Epithelial cell of prostate (primary cell): ENCODE results near the gene S100A10.
A peak's percentile ranks its signal among the peaks of the same experiment; 100 is the strongest.

Experiments used
- DNase-seq: peaks from one replicate; pipeline ENCODE4 v3.0.0-alpha.2; 2011; ENCODE audit warnings: low read depth, low spot score
- H3K27ac ChIP-seq: fragments of 450-650 bp; 2 replicates; pipeline ENCODE4 v1.5.1; 2017; ENCODE audit warnings: mild to moderate bottlenecking

Gene S100A10

DNA sequence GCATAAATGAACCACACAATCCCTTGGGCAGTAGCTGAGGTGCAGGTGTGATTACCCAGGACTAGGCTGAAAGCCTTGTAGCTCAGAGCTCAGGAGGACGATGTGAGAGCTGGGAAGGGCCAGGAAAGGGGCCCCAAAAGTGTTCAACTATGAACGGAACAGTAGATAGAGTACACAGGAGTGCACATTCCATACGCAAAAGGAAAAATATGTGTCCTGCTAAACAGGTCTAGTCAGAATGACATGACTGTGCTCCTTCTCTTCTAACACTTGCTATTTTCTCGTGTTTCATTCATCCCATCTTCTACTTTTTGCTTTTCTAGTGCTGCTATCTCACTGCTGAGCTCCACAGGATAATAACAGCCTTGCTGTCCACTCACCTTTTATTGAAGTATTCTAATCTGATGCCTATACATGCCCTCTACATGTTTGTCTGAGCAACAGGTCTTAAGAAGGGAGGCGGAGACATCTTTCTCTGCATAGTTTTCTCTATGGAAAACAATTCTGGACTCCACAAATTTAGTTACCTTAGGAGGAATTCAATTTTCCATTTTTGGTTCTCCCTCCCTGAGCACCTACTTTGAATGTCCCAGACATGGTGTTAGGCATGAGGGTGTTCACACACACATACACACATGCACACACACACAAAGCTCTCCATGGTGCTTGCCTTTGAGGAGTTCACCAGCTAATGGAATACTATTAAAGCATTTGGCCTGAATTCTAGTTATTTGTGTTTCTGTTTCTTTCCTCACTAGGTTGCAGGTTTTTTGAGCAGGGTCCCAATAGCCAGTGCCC lies 3.4 kb downstream of the S100A10 start:
- peak overlapping the region; percentile 100 for H3K27ac ChIP-seq
- no peak for DNase-seq

DNA sequence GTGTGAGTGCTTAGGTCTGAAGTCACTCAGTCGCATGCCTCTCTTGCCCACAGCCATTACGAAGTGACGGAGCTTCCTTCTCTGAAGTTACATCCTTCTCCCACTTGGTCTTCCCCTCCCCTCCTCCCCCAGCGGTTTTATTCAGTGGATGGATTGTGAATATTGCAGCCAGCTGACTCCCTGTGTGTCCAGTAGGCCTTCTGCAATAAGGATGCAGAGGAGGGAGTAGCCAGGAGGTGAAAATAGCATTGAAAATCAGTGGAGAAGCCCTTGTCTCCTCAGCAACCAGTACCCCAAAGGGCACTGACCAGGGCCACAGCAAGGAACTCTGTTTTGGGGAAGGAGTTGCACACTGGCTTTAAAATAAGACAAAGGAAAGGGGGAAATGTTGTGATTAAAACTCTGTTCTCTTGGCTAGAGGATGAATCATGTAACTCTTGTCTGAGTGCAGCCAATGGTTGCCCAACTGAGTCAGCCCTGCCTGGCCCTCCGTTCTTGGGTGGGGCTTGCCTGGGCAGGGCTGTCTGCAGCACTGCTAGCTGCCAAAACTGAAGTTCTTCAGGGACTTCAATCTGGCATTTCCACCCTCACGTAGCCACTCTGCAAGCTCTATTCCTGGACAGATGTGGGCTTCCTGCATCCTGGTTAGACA lies 4.3 kb downstream of the S100A10 start:
- DNase-seq: peak; percentile 81
- H3K27ac ChIP-seq: peak overlapping the region; percentile 100

DNA sequence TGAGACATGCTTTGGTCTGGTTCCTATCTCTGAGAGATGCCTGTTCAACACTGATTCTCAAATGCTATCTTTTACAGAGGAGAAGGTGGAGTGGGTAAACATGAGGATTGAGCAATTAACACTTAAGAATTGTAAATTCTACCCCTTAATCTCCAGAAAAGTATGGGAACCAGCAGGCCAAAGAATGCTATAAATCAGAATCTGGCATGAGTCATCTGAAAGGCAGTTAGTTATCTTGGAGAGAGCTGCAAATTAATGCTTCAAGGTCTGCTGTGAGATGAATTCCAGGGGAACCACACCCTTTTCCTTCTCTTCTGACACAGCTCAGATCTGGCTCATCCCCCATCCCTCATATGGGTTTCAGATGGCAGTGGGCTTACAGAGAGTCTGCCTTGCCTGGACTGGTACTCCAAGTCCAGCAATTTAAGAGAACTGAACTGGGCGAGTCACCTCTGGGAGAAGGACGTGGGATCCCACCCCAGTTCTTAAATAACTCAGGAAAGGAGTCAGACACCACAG lies 5.2 kb downstream of the S100A10 start:
- DNase-seq: no peak
- peak overlapping the region; percentile 100 for H3K27ac ChIP-seq

DNA sequence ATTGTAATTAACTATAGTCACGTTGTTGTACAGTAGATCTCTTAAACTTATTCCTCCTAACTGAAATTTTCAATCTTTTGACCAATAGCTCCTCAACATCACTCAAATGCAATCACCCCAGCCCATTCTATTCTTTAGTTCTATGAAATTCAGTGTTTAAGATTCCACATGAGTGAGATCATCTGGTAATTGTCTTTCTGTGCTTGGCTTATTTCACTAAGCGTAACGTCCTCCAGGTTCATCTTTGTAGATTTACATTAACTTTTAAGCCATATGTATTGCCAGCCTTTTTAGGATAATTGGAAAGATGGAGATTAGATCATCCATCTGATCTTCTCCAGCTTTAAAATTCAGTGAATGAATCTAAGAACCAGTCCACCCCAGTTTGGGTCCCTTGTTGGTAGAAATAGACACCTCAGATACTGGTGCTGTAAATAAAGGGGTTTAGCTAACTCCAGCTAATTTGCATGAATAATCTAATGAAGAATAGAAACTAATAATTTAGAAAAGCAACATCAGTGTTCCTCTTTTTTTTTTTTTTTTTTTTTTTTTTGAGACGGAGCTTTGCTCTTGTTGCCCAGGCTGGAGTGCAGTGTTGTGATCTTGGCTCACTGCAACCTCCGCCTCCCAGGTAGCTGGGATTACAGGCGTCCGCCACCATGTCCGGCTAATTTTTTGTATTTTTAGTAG lies 7.0 kb downstream of the S100A10 start:
- H3K27ac ChIP-seq: peak overlapping the region; percentile 100
- DNase-seq: no peak

DNA sequence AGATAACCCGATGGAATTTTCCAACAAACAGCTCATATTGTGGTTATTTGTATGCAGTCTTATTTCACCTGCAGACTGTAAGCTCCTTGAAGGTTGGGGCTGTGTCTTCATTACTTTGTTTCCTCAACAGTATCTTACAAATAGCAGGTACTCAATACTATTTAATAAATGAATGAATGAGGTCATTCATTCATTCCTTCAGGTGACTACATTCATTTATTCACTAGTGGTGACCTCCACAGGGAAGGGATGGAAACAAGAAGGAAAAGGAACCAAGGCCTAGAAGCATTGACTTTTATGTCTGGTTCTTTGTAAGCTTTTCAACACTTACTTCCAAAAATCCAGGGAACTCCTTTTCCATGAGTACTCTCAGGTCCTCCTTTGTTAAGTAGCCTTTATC lies 7.9 kb downstream of the S100A10 start:
- DNase-seq: no peak
- H3K27ac ChIP-seq: peak overlapping the region; percentile 100

DNA sequence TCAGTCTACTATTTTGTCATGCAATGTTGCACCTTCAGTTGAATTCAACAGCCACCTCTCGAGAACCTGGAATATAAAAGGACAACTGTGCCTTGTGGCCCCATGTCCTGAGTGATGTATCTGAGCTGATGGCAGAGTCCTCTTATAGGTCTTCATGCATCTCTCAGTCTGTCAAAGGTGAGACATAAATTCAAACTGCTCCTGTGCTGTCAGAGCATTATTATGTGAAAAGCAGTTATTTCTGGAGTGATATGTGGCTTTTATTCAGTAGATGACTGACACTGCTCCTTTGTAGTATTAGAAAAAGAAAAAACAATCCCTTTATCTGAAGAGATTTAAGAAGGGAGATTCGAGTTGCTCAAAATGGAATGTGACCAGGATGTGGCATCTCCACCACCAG lies 8.4 kb downstream of the S100A10 start:
- no peak for DNase-seq
- peak overlapping the region; percentile 100 for H3K27ac ChIP-seq

DNA sequence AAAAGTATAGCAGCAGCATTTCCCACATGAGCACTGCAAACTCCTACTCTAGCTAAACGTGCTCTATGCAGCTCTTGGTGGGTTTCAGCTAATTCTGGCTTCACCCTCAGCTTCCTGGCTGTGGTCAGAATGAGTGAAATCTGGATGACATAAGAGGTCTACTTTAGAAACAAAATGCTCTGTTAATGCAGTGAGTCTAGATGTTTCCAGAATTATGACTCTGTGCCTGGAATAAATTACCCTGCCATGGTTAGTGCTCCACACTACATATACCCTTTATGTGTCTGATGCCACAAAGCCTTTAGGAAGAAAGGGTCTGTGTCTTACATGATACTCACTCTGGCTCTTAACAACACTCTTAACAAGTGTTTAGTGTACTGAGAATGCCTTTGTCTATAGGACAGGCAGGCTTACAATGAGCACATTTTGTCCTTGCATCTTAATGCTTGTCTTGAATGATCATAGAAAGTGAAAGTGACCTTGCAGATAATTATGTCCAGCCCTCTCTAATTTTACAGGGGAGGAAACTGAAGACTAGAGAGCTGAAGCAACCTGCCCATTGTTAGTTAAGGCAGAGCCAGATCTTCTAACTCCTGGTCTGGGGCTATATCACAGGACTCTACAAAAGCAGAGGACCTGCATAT lies 9.2 kb downstream of the S100A10 start:
- H3K27ac ChIP-seq: peak overlapping the region; percentile 100
- DNase-seq: no peak

DNA sequence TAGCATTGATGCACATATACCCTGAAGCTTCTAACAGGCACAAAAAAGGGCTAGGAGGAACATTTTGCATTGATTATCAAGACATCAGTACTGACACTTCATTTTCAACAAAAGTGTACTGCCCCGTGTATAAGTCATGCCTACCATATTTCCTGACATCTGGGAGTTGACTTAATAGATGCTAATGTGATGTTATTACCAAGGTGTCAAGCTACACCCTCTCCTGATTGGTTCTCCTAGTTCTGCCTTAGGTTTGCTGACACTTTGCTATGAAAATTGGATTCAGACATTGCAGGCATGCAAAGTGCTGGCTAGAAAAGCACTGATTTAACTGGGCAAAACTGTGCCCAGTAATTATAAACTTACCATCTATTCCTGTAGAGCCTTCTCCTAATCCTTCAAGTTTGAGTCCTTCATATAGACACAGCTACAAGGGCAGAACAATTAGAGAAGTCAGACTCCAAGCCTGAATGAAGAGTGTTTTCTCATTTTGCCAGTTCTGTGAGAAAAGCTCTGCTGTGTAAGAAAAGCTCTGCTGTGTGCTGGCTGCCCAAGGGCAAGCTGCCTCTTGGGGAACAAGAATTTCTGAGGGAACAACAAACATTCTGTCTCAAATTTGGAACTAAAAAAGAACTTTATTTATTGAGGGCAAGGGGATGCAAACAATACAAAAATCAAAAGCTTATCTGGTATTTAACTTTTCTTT lies 11.2 kb downstream of the S100A10 start:
- no peak for DNase-seq
- H3K27ac ChIP-seq: peak overlapping the region; percentile 100

DNA sequence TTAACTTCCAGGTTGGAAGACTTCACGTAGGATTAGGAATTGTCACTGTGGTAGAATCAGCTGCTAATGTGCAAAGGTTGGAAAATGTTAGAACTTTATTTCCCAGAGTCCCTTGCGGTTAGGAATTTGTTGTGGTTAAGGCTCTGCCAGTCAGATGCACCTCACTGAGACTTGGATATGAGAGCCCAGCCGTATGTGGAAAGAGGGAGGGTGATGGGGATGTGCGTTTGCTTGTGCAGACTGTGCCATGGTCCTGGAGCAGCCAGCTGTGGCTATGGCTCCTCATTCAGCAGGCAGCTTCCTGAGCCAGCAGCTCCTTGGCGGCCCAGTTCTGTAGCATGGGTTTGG lies 12.5 kb downstream of the S100A10 start:
- peak overlapping the region; percentile 100 for H3K27ac ChIP-seq
- DNase-seq: no peak

DNA sequence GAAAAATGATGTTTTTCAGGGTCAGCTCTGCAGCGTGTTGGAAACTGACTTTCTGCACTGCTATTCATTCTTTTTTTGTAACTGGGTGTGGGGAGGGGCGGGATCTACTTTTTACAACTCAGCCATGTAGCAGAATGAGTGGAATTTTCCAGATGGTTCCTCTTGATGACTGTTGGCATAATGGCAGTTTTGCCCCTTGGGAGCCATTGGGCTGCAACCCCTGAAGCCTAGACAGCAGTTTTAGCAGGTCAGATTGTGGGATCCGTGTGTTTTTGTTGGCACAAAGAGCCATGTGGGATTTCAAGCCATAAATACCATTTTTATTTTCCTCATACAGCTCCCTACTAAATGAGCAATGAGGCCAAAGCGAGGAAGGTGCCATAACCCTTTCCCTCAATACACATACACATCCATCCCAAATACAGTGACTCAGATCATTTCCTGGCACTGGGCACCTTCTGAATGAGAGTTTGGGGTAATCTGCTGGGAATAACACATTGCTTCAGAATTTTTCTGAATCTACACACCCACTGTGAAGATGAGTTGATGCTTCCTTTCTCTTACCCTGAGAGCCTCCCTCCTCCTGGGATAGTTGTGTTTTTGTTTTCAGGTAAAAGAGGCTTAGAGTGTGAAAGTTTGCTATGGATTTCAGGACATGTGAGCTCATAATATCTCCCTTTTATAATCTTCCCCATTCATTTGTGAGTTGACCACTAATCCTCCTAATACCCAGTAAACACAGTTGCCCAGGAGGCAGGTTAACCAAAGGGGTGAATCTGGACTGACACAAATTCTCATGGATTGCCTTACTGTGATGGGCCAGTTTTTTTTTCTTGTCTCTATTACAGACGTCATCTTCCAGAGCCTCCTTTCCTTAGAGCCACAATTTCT lies 13.1 kb downstream of the S100A10 start:
- peak overlapping the region; percentile 100 for H3K27ac ChIP-seq
- DNase-seq: no peak

DNA sequence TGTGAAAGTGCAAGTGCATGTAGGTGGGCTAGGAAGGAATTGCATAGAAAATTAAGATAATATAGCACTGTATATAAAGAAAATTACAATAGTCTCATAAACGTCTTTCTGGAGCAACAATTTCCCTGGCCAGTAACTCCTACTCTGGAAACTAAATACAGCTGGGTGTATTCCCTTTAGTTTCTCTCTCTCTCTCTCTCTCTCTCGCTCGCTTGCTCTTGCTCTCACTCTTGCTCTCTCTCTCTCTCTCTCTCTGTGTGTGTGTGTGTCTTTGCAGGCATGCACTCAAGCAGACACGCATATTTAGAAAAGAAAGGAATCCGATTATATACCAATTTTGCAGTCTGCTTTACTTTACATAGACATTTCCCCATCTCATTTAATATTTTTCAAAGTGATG lies 14.7 kb downstream of the S100A10 start:
- no peak for DNase-seq
- H3K27ac ChIP-seq: no peak overlapping the region

DNA sequence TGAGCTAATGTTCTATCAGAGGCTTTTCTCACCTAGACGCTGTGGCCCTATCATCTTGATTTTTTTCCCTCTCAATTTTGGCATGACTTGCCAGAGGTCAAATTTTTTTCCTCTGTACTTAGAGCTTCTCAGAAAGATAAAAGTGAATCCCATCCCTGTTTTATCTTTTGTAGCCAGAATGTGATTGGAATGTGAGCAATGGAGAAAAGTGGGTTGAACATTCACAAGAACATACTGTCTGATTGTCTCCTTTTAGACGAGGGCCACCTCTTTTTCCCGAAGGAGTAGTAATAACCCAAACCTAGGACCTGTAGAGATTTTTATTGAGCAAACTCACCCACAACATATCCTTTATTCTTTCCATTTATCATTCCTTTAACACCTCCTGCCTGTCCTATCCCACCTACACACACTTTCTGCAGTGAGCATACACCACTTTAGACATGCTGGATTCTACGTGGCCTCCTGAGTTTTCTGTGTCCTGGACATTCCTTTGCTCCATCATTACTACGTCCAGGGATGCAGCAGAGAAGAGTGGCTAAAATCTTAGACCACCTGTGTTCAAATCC lies 15.9 kb downstream of the S100A10 start:
- no peak for DNase-seq
- H3K27ac ChIP-seq: peak overlapping the region; percentile 26

DNA sequence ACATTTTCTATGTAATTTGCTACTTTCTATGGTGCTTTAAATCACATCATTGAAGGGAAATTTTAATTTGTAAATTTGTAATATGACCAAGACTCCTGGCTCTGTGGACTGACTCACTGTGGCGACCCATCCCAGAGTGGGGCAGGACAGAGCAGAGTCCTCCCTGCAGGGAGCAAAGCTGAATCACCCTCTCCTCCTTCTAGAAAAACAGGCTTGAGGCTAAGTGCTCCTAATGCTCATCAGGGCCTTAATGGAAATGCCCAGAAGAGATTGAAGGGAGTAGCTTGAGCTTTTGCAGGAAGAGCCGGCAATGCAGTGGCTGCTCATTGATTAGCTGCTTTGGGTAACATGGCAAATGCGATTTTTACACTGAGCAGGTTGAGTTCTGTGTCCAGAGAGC lies 16.8 kb downstream of the S100A10 start:
- peak overlapping the region; percentile 26 for H3K27ac ChIP-seq
- no peak for DNase-seq

DNA sequence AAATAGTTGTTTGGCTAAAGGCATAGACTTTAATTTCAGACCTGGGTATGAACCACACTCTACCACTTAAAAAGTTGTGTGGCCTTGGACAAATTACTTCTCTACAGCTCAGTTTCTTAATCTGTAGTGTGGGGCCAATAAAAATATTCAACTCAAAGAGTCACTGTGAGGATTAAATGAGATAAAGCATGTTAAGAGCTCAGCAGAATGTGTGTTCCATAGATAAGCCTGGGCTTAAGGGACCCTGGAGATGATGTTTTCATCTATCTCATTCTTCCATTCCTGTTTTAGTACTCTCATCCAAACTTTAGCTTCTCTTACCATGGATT lies 17.7 kb downstream of the S100A10 start:
- no peak overlapping the region for H3K27ac ChIP-seq
- DNase-seq: no peak

DNA sequence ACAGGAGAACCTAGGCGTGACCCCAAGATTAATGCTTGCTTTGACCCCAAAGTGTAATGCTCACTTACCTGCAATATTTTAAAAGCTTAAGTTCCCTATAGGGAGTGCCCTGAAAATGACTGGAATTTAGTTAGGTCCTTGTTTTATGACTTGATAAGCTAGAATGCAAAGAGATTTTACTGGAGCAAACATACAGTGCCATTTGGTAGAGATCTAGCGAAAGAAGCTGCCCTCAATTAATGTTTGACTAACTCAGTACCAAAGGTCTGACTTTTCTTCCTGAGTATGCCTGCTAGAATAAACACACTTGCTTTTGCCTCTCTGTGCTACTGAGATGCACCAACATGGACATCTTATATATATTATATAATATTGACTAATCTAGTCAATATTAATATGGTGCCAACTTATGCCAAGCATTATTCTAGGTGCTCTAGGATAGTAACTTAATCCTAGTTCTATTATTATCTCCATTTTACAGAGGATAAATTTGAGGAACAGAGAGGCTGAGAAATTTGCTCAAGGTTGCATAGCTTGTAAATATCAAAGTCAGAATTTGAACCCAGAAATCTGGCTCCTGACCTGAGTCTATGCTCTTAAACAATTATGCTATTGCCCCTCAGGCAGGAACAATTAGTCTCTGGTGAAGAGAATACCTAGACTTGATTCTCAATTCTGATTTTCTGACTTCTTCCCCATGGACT lies 18.2 kb downstream of the S100A10 start:
- no peak for DNase-seq
- H3K27ac ChIP-seq: no peak overlapping the region

DNA sequence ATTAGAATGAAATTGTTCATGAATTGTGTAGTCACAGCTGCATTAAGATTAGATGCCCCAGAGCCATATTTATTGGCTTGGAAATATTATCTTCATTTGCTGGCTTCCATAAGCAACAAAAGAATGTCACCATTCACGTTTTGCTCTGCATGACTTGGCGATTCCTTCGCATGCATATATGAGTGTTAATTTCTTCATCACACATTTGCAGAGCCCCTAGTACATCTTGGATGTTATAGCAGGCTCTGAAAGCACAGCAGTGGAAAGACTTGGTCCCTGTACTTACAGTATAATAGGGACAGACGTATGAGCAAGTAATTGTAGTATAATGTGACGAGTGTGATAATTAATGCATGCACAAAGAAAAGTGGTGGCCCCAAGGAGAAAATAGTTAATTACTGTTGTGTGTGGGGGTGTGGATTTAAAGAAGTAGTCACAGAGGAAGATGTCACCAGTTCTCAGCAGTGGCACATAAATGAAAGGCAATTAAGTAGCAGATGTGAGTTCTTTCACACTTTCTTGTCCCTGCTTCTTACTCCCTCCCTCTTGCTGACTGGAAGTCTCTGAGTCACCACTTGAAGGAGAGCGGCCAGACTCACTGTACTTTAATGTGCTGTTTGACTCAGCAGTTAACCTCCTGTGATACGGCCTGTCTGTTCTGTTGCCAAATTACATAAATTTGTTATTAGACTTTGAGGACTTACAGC lies 21.0 kb downstream of the S100A10 start:
- no peak for DNase-seq
- H3K27ac ChIP-seq: peak overlapping the region; percentile 47

DNA sequence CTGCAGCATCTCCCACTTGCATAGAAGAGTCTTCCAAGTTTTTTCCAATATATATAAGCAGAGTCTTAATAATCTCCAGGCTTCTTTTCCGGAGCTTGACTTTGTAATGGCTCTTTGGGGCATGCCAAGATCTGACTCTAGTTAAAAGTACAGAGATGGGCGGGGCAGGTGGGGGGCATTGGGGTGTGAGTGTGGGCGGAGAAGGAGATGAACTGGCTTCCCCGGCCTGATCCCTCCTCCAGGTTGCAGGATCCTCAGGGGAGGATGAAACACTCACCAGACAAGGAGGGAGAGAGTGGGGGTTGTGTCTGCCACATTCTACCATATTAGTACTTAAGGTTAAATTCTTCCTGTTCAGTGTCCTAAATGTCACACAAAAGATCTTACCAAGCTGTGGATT lies 23.0 kb downstream of the S100A10 start:
- no peak for DNase-seq

DNA sequence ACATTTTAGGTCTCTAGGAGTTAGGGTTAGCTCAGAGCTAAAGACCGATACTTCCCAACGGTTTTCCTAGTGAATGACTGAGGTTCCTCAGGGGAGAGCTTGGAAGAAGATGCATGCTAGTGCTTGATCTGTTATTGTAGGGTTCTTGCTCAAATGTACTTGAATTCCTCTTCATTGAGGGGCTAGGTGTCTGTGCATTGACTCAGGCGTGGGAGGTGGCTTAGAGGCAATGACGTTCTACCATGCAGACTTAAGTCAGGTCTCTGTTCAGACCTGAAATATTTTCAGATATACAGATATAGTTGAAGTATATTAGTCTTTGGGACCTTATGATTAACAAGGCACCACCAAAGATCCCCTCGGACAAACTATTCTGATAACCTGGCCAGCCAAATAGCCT lies 23.5 kb downstream of the S100A10 start:
- no peak for DNase-seq
- H3K27ac ChIP-seq: peak overlapping the region; percentile 18

More for the DNA sequence above, 23.0 kb downstream of the S100A10 start:
- peak overlapping the region; percentile 18 for H3K27ac ChIP-seq
